Motor neuron (in vitro differentiated cells): ENCODE results near the gene PDGFRB. TPM values are rescaled to one million over a fixed set of nuclear protein-coding genes. Genes with fewer than 3 reads are reported as not detected.

Experiments used
- ATAC-seq, 8 experiments: fragments of 200-7000 bp; cut with Tn5 transposase; replicated peaks in 6 of 8; 2 replicates each; pipeline ENCODE4 v1.8.0; 2021; ENCODE audit warnings: mild to moderate bottlenecking in 8 of 8, moderate library complexity in 8 of 8
- H3K27ac ChIP-seq, 2 donors: fragments of 250-450 bp; sonication (Bioruptor Pico); 2 replicates each; pipeline ENCODE4 v1.9.0; 2021; ENCODE audit warnings: antibody characterized with exemption in 2 of 2, mild to moderate bottlenecking in 2 of 2, moderate library complexity in 1 of 2
- H3K4me1 ChIP-seq, 2 donors: fragments of 250-450 bp; sonication (Bioruptor Pico); replicated peaks in 1 of 2; 2 replicates each; pipeline ENCODE4 v1.6.1; 2021; ENCODE audit warnings: antibody characterized with exemption in 2 of 2, mild to moderate bottlenecking in 2 of 2, moderate library complexity in 1 of 2
- H3K4me3 ChIP-seq, 5 donors: fragments of 250-450 bp; sonication (Bioruptor Pico); 2 replicates each; pipeline ENCODE4 v1.9.0; 2021; ENCODE audit warnings: antibody characterized with exemption in 5 of 5, mild to moderate bottlenecking in 5 of 5, moderate library complexity in 4 of 5
- WGBS, 10 experiments: fragments of 450-650 bp; shearing (Covaris generic); methylation state at CpG; one replicate each; pipeline ENCODE4 v1.0.0; 2022; 5-methylcytosine and 5-hydroxymethylcytosine counted together
- in situ Hi-C, 9 experiments: fragments of 400-800 bp; cut with MboI; loops; one replicate each; pipeline ENCODE4 v1.15.0; 2021; ENCODE audit warnings: low sequenced_read_pairs in 9 of 9, low pct_unique_long_range_greater_than_20kb in 2 of 9; ENCODE audit not compliant: unreplicated experiment in 9 of 9
- total RNA-seq, 8 experiments: library from RNA; unstranded; fragments of 300-600 nt; gene quantifications; 2 replicates each; pipeline versions ENCODE4 v1.2.3 to v1.2.4, GENCODE V29; 2022

The PDGFRB gene
- total RNA-seq, 8 experiments from 2014 or later = 0.38 to 42.4 (median 4.6) TPM

DNA sequence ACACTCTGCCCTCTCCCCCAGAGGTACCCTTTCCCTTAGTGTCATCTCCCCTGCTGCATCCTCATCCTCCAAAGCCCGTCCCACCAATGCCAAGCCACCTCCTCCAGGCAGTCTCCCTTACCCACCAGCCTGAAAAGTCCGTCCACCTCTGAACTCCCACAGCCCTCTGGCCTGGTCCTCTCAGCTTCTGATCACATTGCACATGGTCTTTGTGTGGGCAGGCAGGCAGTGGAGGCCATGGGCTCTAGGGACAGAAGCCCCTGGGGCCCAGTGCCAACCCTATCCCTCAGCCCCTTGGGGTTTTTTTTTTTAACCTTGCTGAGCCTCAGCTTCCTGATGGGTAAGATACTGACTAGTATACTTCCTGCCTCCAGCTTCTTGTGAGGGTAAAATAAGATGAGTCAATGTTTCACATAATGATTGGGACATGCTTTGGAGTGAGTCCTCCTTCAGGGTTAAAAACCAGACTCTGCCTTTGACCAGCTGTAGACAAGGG lies 88.7 kb downstream of the PDGFRB start:
- in situ Hi-C loops = no loop called here
- no peak for ATAC-seq
- WGBS, 10 experiments = 80 to 83% (median 80%) methylated on average over 1 to 2 of the region's 2 CpGs; no CpG with 5 or more reads in 7 of the 10 experiments
- Histone ChIP-seq H3K27ac (no peak overlapping the region), H3K4me3 (no peak overlapping the region), H3K4me1 (no peaks in the 10 kb centered on the region)

DNA sequence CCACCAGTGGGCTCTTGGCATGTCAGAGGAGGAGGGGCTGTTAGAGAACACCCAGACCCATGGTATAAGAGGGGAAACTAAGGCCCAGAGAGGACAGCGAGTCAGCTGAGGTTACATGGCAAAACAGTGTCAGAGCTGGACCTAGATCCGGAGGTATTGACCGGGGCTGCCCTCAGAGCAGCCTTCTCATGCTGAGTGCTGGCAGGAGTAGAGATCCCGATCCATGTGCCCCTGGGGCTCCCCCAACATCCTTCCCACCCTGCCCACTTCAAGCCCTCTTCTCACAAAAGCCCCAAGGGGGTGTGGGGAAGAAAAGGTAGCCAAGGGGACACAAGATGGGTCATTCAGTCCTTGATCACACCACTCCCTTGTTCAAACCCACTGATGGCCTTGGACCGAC lies 89.2 kb downstream of the PDGFRB start:
- in situ Hi-C loops = no loop called here
- Histone ChIP-seq H3K4me3 (no peak overlapping the region), H3K27ac (no peak overlapping the region), H3K4me1 (no peaks in the 10 kb centered on the region)
- WGBS, 10 experiments = 83 to 90% methylated on average over 1 to 4 of the region's 5 CpGs; no CpG with 5 or more reads in 8 of the 10 experiments
- ATAC-seq = no peak

DNA sequence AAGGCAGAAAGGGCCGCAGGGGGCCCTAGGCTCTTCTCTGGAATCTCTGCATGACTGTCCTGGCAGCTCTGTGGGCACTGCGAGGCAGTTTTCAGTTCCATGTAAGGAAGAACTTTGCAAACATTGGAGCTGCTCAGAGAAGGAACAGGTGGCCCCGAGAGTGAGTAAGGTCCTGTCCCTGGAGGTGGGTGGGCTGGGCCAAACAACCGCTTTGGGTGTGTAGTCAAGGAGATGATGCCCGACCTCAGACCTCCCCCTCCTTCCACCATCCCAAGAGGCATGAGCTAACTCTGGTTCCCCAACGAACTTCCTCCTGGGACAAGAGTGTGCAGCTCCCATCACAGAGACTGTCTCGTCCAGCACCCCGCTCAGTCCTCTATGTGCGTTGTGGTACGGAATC lies 89.8 kb downstream of the PDGFRB start:
- Histone ChIP-seq H3K4me1 (no peaks in the 10 kb centered on the region), H3K27ac (no peak overlapping the region), H3K4me3 (no peak overlapping the region)
- WGBS, 10 experiments = 33 to 100% (median 72%) methylated on average over 1 to 6 of the region's 10 CpGs; no CpG with 5 or more reads in 4 of the 10 experiments
- ATAC-seq = no peak
- in situ Hi-C loops = no loop called here

DNA sequence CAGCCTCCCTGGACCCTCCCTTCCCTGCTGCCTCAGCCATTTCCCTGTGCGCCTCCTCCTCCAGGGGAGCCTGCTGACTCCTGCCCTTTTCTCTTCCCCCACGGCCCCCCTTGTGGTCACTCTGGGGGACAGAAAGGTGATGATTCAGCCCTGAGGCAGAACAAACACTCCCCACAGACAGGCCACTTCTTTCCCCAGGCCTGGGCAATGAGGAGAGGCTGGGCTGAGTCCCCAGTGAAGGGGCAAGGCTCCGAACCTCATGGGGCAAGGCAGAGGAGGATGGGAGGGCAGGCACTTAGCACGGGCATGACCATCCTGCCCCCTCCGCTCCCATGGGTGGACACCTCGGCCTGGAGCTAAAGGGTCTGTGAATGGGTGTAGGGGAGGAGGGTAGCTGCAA lies 90.3 kb downstream of the PDGFRB start:
- H3K4me1 ChIP-seq = no peaks in the 10 kb centered on the region
- no peak overlapping the region for H3K27ac ChIP-seq
- 6 to 80% (median 60%) methylated on average over 1 to 3 of the region's 6 CpGs; no CpG with 5 or more reads in 5 of the 10 experiments for WGBS, 10 experiments
- no peak overlapping the region for H3K4me3 ChIP-seq
- in situ Hi-C loops = no loop called here
- peak in 2 of 8 experiments; percentile 24 to 31 for ATAC-seq

DNA sequence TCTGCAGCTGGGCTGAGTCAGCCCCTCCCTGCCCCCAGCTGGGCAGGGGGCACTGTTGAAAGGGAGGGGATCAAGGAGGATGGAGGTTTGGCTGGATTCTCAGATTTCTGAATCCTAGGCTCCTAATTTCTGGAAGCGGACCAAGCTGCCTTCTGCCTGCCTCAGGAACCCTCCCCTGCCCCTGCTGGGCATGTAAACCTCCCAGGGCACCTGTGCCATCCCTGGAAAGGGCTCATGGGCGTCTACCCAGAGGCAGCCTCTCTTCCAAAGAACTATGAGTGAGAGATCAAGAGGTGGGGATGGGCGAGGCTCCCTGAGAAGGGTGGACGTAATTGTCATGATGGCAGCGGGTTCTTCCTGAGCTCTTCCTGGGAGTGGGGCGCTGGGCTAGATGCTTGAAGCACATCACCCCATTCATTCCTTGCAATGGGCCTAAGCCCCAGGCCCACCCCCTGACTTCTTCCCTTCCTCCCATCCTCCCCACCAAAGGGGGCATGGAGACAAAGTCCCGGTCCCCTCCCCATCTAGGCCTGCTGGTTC lies 90.9 kb downstream of the PDGFRB start:
- Histone ChIP-seq H3K4me3 (no peak overlapping the region), H3K27ac (no peak overlapping the region), H3K4me1 (no peaks in the 10 kb centered on the region)
- in situ Hi-C loops = no loop called here
- ATAC-seq = no peak
- 78 to 79% methylated on average over 4 to 5 of the region's 7 CpGs; no CpG with 5 or more reads in 8 of the 10 experiments for WGBS, 10 experiments

Other genes with a start within 250 kb of the PDGFRB start
- gene PDE6A, start 211.1 kb downstream of the PDGFRB start, total RNA-seq = under 1 TPM in 7 of 8 experiments, not detected in 1; 0.07 to 0.85 (median 0.27) TPM
- 10 to 100 TPM in 2 of 8 experiments, 1 to 10 TPM in 6; 6.9 to 17.0 (median 8.1) TPM for gene SLC26A2, start 195.1 kb downstream of the PDGFRB start, total RNA-seq
- 1 to 10 TPM; 3.9 to 7.3 (median 5.9) TPM for gene TIGD6, start 155.2 kb downstream of the PDGFRB start, total RNA-seq
- 10 to 100 TPM; 16.2 to 46.4 (median 26.1) TPM for gene HMGXB3, start 155.1 kb downstream of the PDGFRB start, total RNA-seq
- gene CSF1R, start 69.3 kb downstream of the PDGFRB start, total RNA-seq = under 1 TPM; 0.16 to 0.94 (median 0.53) TPM
- under 1 TPM in 6 of 8 experiments, not detected in 2; 0.05 to 0.84 (median 0.36) TPM for gene CDX1, start 10.9 kb upstream of the PDGFRB start, total RNA-seq
- 1 to 10 TPM in 1 of 8 experiments, under 1 TPM in 6, not detected in 1; 0.07 to 1.9 (median 0.14) TPM for gene SLC6A7, start 34.2 kb upstream of the PDGFRB start, total RNA-seq
- 1 to 10 TPM in 5 of 8 experiments, under 1 TPM in 3; 0.13 to 5.6 (median 2.7) TPM for gene CAMK2A, start 133.9 kb upstream of the PDGFRB start, total RNA-seq
- gene ARSI, start 147.1 kb upstream of the PDGFRB start, total RNA-seq = 1 to 10 TPM in 3 of 8 experiments, under 1 TPM in 4, not detected in 1; 0.21 to 3.4 (median 0.49) TPM
- gene TCOF1, start 201.9 kb upstream of the PDGFRB start, total RNA-seq = 10 to 100 TPM; 10.9 to 51.4 (median 17.9) TPM